AG09319 (cell line): ENCODE measurements around the gene NXNL1.

Experiments used
- DNase-seq: peaks from one replicate; pipeline ENCODE4 v3.0.0-alpha.2; 2010; ENCODE audit warnings: low read depth; ENCODE audit errors: extremely low read depth
- CTCF ChIP-seq: IDR thresholded peaks from 2 replicates; pipeline ENCODE4 v1.5.1; 2011; ENCODE audit warnings: low read depth, mild to moderate bottlenecking, inconsistent platforms, low read length, moderate library complexity

NXNL1 gene

GRCh38 chr19:17466487-17466850, 5.7 kb upstream of the NXNL1 start:
- DNase-seq = no peak
- no peak for TF ChIP-seq CTCF

GRCh38 chr19:17458970-17459369, 1.8 kb downstream of the NXNL1 start:
- no peak for DNase-seq
- no peak for TF ChIP-seq CTCF

- no peak for TF ChIP-seq CTCF
- DNase-seq = no peak
Measured at GRCh38 chr19:17457616-17458015, 3.1 kb downstream of the NXNL1 start.

- TF ChIP-seq CTCF = no peak
- DNase-seq = no peak
Measured at GRCh38 chr19:17456127-17456526, 4.6 kb downstream of the NXNL1 start.

- DNase-seq = no peak
- no peak for TF ChIP-seq CTCF
Measured at GRCh38 chr19:17455308-17456123, 5.2 kb downstream of the NXNL1 start.

GRCh38 chr19:17454576-17455071, 6.1 kb downstream of the NXNL1 start:
- TF ChIP-seq CTCF = no peak
- DNase-seq = no peak

GRCh38 chr19:17451820-17452219, 8.9 kb downstream of the NXNL1 start:
- no peak for DNase-seq
- TF ChIP-seq CTCF = no peak
